PC-9 (cell line): Measurements from ENCODE around the gene UTRN.

Experiments used
- EZH2 ChIP-seq: fragments of 200-600 bp; sonication (generic); IDR thresholded peaks from 2 replicates; pipeline ENCODE4 v1.8.0; 2017; ENCODE audit warnings: antibody characterized with exemption, low read depth
- TF ChIP-seq, protein P1 (sequence below): fragments of 200-600 bp; sonication (generic); conservative IDR thresholded peaks from 2 replicates; pipeline ENCODE4 v1.6.1; 2017; ENCODE audit warnings: mixed run types, antibody characterized with exemption, mild to moderate bottlenecking, moderate library complexity

DNA sequence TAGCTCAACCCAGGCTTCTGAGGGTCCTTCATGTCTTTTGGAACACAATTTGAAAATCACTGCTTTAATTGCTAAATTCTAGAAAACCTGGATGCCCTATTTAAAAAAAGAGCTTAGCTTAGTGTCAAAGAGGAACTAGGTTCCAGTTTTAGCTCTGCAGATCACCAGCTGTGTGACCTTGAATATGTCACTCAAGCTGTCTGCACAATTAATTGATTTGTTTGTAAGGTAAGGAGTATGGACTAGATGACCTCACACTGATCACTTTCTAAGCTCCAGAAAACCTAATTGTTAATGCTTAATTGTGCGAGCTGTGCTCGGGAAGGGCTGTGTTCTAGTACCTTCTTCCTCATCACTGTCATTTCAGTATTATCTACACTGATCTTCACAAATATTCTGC is 26.2 kb downstream of the UTRN start:
- no peak for TF ChIP-seq EZH2
- TF ChIP-seq, protein P1, sequence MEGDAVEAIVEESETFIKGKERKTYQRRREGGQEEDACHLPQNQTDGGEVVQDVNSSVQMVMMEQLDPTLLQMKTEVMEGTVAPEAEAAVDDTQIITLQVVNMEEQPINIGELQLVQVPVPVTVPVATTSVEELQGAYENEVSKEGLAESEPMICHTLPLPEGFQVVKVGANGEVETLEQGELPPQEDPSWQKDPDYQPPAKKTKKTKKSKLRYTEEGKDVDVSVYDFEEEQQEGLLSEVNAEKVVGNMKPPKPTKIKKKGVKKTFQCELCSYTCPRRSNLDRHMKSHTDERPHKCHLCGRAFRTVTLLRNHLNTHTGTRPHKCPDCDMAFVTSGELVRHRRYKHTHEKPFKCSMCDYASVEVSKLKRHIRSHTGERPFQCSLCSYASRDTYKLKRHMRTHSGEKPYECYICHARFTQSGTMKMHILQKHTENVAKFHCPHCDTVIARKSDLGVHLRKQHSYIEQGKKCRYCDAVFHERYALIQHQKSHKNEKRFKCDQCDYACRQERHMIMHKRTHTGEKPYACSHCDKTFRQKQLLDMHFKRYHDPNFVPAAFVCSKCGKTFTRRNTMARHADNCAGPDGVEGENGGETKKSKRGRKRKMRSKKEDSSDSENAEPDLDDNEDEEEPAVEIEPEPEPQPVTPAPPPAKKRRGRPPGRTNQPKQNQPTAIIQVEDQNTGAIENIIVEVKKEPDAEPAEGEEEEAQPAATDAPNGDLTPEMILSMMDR: no peak
